ENCODE measurements around the gene CDH16.

DNA sequence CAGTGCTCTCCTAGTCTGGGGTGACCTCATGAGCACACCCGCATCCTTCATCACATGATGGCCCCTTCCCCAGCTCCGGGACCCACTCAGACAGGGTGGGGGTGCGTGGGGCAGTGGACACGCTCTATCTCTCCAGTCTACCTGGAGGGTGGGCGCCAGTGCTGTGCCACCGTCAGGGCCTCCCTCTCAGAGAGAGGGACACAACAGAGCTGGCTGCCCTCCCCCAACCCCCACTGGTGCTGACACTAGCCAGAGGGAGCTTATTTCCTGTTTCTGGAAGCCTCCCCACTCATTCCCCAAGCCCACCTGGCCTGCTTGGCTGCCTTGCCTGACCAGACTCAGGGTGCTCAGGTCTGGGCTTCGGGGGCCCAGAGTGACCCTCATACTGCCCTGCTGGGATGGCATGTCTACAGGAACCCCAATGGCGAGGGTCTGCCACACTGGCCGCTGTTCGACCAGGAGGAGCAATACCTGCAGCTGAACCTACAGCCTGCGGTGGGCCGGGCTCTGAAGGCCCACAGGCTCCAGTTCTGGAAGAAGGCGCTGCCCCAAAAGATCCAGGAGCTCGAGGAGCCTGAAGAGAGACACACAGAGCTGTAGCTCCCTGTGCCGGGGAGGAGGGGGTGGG lies 24.9 kb upstream of the CDH16 start:
- TF ChIP-seq EZH2 (IDR thresholded peaks at IDR 0.05; ENCODE audit: borderline replicate concordance) (no peak), EZH2phosphoT487 (IDR thresholded peaks at IDR 0.05; ENCODE audit: low read depth, severe bottlenecking, unreplicated experiment) (no peak)
- TF ChIP-seq, protein P1, sequence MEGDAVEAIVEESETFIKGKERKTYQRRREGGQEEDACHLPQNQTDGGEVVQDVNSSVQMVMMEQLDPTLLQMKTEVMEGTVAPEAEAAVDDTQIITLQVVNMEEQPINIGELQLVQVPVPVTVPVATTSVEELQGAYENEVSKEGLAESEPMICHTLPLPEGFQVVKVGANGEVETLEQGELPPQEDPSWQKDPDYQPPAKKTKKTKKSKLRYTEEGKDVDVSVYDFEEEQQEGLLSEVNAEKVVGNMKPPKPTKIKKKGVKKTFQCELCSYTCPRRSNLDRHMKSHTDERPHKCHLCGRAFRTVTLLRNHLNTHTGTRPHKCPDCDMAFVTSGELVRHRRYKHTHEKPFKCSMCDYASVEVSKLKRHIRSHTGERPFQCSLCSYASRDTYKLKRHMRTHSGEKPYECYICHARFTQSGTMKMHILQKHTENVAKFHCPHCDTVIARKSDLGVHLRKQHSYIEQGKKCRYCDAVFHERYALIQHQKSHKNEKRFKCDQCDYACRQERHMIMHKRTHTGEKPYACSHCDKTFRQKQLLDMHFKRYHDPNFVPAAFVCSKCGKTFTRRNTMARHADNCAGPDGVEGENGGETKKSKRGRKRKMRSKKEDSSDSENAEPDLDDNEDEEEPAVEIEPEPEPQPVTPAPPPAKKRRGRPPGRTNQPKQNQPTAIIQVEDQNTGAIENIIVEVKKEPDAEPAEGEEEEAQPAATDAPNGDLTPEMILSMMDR (IDR thresholded peaks at IDR 0.05; ENCODE audit: poor library complexity) = no peak

Data from hepatocyte (in vitro differentiated cells).